Stomach smooth muscle (tissue), 2 donors: ENCODE measurements around the gene CCDC146.
A peak's percentile ranks its signal among the peaks of the same experiment; 100 is the strongest.

ENCODE experiments used
- H3K27ac ChIP-seq: one replicate; pipeline ENCODE4 v1.7.0; 2013; ENCODE audit warnings: mild to moderate bottlenecking, low read length, inconsistent platforms
- H3K27me3 ChIP-seq, 2 donors: one replicate each; pipeline ENCODE4 v1.7.0; 2013; ENCODE audit warnings: low read length in 2 of 2; ENCODE audit not compliant: insufficient read depth in 2 of 2, control insufficient read depth in 1 of 2
- H3K36me3 ChIP-seq, 2 donors: one replicate each; pipeline ENCODE4 v1.7.0; 2013; ENCODE audit warnings: low read length in 2 of 2; ENCODE audit not compliant: control insufficient read depth in 2 of 2, insufficient read depth in 2 of 2
- H3K4me1 ChIP-seq: one replicate; pipeline ENCODE4 v1.7.0; 2013; ENCODE audit warnings: low read length; ENCODE audit not compliant: control insufficient read depth, insufficient read depth
- H3K4me3 ChIP-seq, 2 donors: one replicate each; pipeline ENCODE4 v1.7.0; 2013; ENCODE audit warnings: low read length in 2 of 2
- H3K9ac ChIP-seq, 2 donors: one replicate each; pipeline ENCODE4 v1.7.0; 2013; ENCODE audit warnings: low read length in 2 of 2, mild to moderate bottlenecking in 1 of 2
- H3K9me3 ChIP-seq, 2 donors: one replicate each; pipeline ENCODE4 v1.7.0; 2013; ENCODE audit warnings: low read length in 2 of 2; ENCODE audit not compliant: control insufficient read depth in 2 of 2
- donor health status: healthy.
- donor health status: Pancreatic carcinoma.

CCDC146 gene

GRCh38 chr7:77313876-77314480 lies 191.6 kb downstream of the CCDC146 start:
- peaks cover 36% of the 10 kb centered on the region for H3K4me1 ChIP-seq
- H3K9me3 ChIP-seq, result no peaks in the 10 kb centered on the region
- H3K4me3 ChIP-seq, result no peak overlapping the region
- H3K36me3 ChIP-seq, result peaks cover 2 to 14% of the 10 kb centered on the region in 2 donors
- peak overlapping the region; percentile 42 for H3K27ac ChIP-seq
- H3K27me3 ChIP-seq, result no peaks in the 10 kb centered on the region
- no peak overlapping the region for H3K9ac ChIP-seq

GRCh38 chr7:77315182-77315591 lies 192.8 kb downstream of the CCDC146 start:
- no peak overlapping the region for H3K4me3 ChIP-seq
- no peaks in the 10 kb centered on the region for H3K9me3 ChIP-seq
- peaks cover 2 to 18% of the 10 kb centered on the region in 2 donors for H3K36me3 ChIP-seq
- H3K27ac ChIP-seq, result no peak overlapping the region
- peaks cover 29% of the 10 kb centered on the region for H3K4me1 ChIP-seq
- H3K9ac ChIP-seq, result no peak overlapping the region
- no peaks in the 10 kb centered on the region for H3K27me3 ChIP-seq

GRCh38 chr7:77316219-77316978 lies 194.0 kb downstream of the CCDC146 start:
- H3K9me3 ChIP-seq, result no peaks in the 10 kb centered on the region
- peaks cover 5 to 18% of the 10 kb centered on the region in 2 donors for H3K36me3 ChIP-seq
- no peak overlapping the region for H3K9ac ChIP-seq
- no peak overlapping the region for H3K27ac ChIP-seq
- peaks cover 29% of the 10 kb centered on the region for H3K4me1 ChIP-seq
- no peaks in the 10 kb centered on the region for H3K27me3 ChIP-seq
- H3K4me3 ChIP-seq, result no peak overlapping the region

- Histone ChIP-seq H3K4me3 (no peak overlapping the region), H3K9ac (no peak overlapping the region), H3K4me1 (peaks cover 18% of the 10 kb centered on the region), H3K9me3 (no peaks in the 10 kb centered on the region), H3K27ac (no peak overlapping the region), H3K36me3 (peaks cover 5 to 15% of the 10 kb centered on the region in 2 donors), H3K27me3 (no peaks in the 10 kb centered on the region)
Measured at GRCh38 chr7:77318019-77318418, 195.6 kb downstream of the CCDC146 start.

- Histone ChIP-seq H3K9me3 (no peaks in the 10 kb centered on the region), H3K27ac (no peak overlapping the region), H3K4me3 (no peak overlapping the region), H3K36me3 (peaks cover 5 to 10% of the 10 kb centered on the region in 2 donors), H3K4me1 (peaks cover 4% of the 10 kb centered on the region), H3K9ac (no peak overlapping the region), H3K27me3 (no peaks in the 10 kb centered on the region)
Measured at GRCh38 chr7:77320137-77320536, 197.7 kb downstream of the CCDC146 start.

DNA sequence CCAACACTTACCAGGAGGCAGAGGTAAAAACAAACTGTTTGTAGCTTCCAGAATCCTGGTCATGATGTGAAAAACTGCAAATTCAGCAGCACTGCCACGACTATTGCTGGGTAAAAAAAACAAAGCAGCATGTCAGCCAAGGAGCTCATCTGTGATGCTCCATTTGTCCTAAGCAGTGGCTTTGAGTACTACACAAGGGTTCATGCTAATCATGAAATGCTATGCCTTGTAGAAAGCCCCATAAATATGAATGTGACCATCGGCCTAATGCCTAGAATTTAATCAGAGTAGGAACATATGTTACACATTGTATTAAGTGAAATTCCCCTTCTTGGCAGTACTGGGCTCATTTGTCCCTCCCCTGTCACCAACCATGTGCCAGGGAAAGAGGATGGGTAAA lies 198.3 kb downstream of the CCDC146 start:
- Histone ChIP-seq H3K9ac (no peak overlapping the region), H3K4me1 (no peaks in the 10 kb centered on the region), H3K27me3 (no peaks in the 10 kb centered on the region), H3K9me3 (no peaks in the 10 kb centered on the region), H3K27ac (no peak overlapping the region), H3K4me3 (no peak overlapping the region), H3K36me3 (peaks cover 5 to 10% of the 10 kb centered on the region in 2 donors)

GRCh38 chr7:77321300-77321699 lies 198.9 kb downstream of the CCDC146 start:
- Histone ChIP-seq H3K9me3 (no peaks in the 10 kb centered on the region), H3K4me1 (peaks cover 4% of the 10 kb centered on the region), H3K27ac (no peak overlapping the region), H3K4me3 (no peak overlapping the region), H3K9ac (no peak overlapping the region), H3K36me3 (peaks cover 5 to 10% of the 10 kb centered on the region in 2 donors), H3K27me3 (no peaks in the 10 kb centered on the region)

GRCh38 chr7:77326131-77326530 lies 203.7 kb downstream of the CCDC146 start:
- no peaks in the 10 kb centered on the region for H3K9me3 ChIP-seq
- H3K36me3 ChIP-seq, result no peaks in the 10 kb centered on the region
- H3K9ac ChIP-seq, result no peak overlapping the region
- H3K4me3 ChIP-seq, result peak overlapping the region in 1 of 2 donors; percentile 3
- H3K27ac ChIP-seq, result peak overlapping the region; percentile 84
- H3K4me1 ChIP-seq, result peaks cover 29% of the 10 kb centered on the region
- H3K27me3 ChIP-seq, result no peaks in the 10 kb centered on the region

- Histone ChIP-seq H3K4me3 (peak overlapping the region; percentile 5 to 55), H3K27me3 (no peaks in the 10 kb centered on the region), H3K36me3 (no peaks in the 10 kb centered on the region), H3K9ac (peak overlapping the region; percentile 19 to 38), H3K27ac (peak overlapping the region; percentile 84), H3K4me1 (peaks cover 34% of the 10 kb centered on the region), H3K9me3 (no peaks in the 10 kb centered on the region)
Measured at GRCh38 chr7:77327067-77327931, 204.9 kb downstream of the CCDC146 start.

DNA sequence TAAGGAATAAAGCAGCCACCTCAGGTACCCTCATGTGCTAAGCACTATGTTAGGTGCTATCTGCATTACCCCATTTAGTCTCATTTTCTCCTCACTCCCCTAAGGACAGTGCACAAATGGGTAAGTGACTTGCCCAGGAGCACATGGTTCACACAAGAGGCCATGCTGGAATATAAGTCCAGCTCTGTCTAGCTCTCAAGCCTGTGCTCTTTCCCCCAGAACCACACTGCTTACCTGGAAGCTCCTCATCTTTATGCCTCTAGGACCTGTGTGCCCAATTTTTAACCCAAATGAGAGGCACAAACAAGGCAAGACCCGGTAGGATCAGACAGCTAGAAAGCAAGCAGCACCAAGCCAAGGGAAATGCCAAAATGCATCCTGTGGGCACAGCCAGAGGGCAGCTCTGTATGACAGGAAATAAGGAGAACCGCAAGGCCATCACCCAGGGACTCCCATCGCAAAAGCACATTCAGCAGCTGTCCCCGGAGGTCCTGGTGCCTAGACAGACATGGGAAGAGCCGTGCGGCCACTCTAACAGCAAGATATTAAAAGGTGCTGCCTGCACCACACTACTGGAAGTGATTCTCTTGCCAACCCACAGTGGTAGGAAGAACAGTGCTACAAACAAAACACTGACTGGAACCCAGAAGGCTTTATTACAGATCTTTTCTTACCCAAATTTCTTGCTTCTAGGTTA lies 205.7 kb downstream of the CCDC146 start:
- Histone ChIP-seq H3K36me3 (no peaks in the 10 kb centered on the region), H3K9ac (peak overlapping the region; percentile 34 to 47), H3K9me3 (no peaks in the 10 kb centered on the region), H3K27me3 (no peaks in the 10 kb centered on the region), H3K27ac (peak overlapping the region; percentile 84), H3K4me1 (peaks cover 34% of the 10 kb centered on the region), H3K4me3 (peak overlapping the region; percentile 5 to 55)
